Trophoblast cell (in vitro differentiated cells and primary cell): ENCODE data around the gene CCL5.

Experiments used
- DNase-seq, 2 donors: peaks; one replicate each; pipeline ENCODE4 v3.0.0-alpha.2; 2016
- H2AFZ ChIP-seq: 2 replicates; pipeline ENCODE4 v1.6.1; 2013; ENCODE audit warnings: low read length, moderate library complexity, mild to moderate bottlenecking; ENCODE audit not compliant: insufficient read depth, poor library complexity
- H2AK5ac ChIP-seq: 2 replicates; pipeline ENCODE4 v1.6.1; 2013; ENCODE audit warnings: mild to moderate bottlenecking, low read length
- H2BK120ac ChIP-seq: 2 replicates; pipeline ENCODE4 v1.6.1; 2013; ENCODE audit warnings: low read length, mild to moderate bottlenecking, moderate library complexity; ENCODE audit not compliant: insufficient read depth, poor library complexity
- H2BK12ac ChIP-seq: 2 replicates; pipeline ENCODE4 v1.6.1; 2013; ENCODE audit warnings: mild to moderate bottlenecking, low read length, moderate library complexity
- H2BK5ac ChIP-seq: 2 replicates; pipeline ENCODE4 v1.6.1; 2013; ENCODE audit warnings: low read length, low read depth, moderate library complexity, mild to moderate bottlenecking; ENCODE audit not compliant: poor library complexity
- H3K14ac ChIP-seq: 2 replicates; pipeline ENCODE4 v1.6.1; 2013; ENCODE audit warnings: mild to moderate bottlenecking, low read length
- H3K18ac ChIP-seq: 2 replicates; pipeline ENCODE4 v1.6.1; 2013; ENCODE audit warnings: mild to moderate bottlenecking, low read length
- H3K23ac ChIP-seq: 2 replicates; pipeline ENCODE4 v1.6.1; 2013; ENCODE audit warnings: low read length
- H3K27ac ChIP-seq: 2 replicates; pipeline ENCODE4 v1.5.1; 2013; ENCODE audit warnings: low read depth, mild to moderate bottlenecking, inconsistent platforms, low read length, moderate library complexity
- H3K27me3 ChIP-seq: 2 replicates; pipeline ENCODE4 v1.6.1; 2013; ENCODE audit warnings: inconsistent platforms, mild to moderate bottlenecking, low read length, moderate library complexity; ENCODE audit not compliant: insufficient read depth
- H3K36me3 ChIP-seq, 2 experiments: 1 replicate in 1 of 2; 2 replicates in 1 of 2; pipeline ENCODE4 v1.6.1; 2013; ENCODE audit warnings: low read length in 2 of 2, mild to moderate bottlenecking in 2 of 2, moderate library complexity in 1 of 2; ENCODE audit not compliant: insufficient read depth in 2 of 2, control insufficient read depth in 1 of 2
- H3K4ac ChIP-seq: 2 replicates; pipeline ENCODE4 v1.6.1; 2013; ENCODE audit warnings: low read depth, mild to moderate bottlenecking, low read length, moderate library complexity
- H3K4me1 ChIP-seq, 2 experiments: 1 replicate in 1 of 2; 2 replicates in 1 of 2; pipeline ENCODE4 v1.6.1; 2013; ENCODE audit warnings: low read length in 2 of 2, mild to moderate bottlenecking in 2 of 2, moderate library complexity in 1 of 2; ENCODE audit not compliant: insufficient read depth in 2 of 2, control insufficient read depth in 1 of 2
- H3K4me2 ChIP-seq: 2 replicates; pipeline ENCODE4 v1.6.1; 2013; ENCODE audit warnings: inconsistent platforms, mild to moderate bottlenecking, low read length, moderate library complexity
- H3K4me3 ChIP-seq: 2 replicates; pipeline ENCODE4 v1.5.1; 2013; ENCODE audit warnings: mild to moderate bottlenecking, low read depth, low read length, inconsistent platforms
- H3K79me1 ChIP-seq: one replicate; pipeline ENCODE4 v1.6.1; 2013; ENCODE audit warnings: low read length
- H3K79me2 ChIP-seq: 2 replicates; pipeline ENCODE4 v1.6.1; 2013; ENCODE audit warnings: low read length, mild to moderate bottlenecking; ENCODE audit not compliant: control insufficient read depth, insufficient read depth, poor library complexity
- H3K9ac ChIP-seq: 2 replicates; pipeline ENCODE4 v1.6.1; 2013; ENCODE audit warnings: mild to moderate bottlenecking, low read length
- H3K9me3 ChIP-seq: 2 replicates; pipeline ENCODE4 v1.6.1; 2013; ENCODE audit warnings: low read depth, mild to moderate bottlenecking, control low read depth, inconsistent platforms, low read length; ENCODE audit not compliant: insufficient read depth
- H4K12ac ChIP-seq: 2 replicates; pipeline ENCODE4 v1.6.1; 2013; ENCODE audit warnings: low read depth, mild to moderate bottlenecking, low read length, moderate library complexity
- H4K8ac ChIP-seq: 2 replicates; pipeline ENCODE4 v1.6.1; 2013; ENCODE audit warnings: low read depth, mild to moderate bottlenecking, low read length, moderate library complexity
- H4K91ac ChIP-seq: one replicate; pipeline ENCODE4 v1.6.1; 2013; ENCODE audit warnings: low read depth, mild to moderate bottlenecking, low read length, moderate library complexity
- WGBS: extraction: QIAGEN DNeasy Blood & Tissue Kit; methylation state at CpG from one replicate; pipeline ENCODE4 v1.1.7; 2013; ENCODE audit warnings: missing lambda C conversion rate; ENCODE audit not compliant: insufficient read length, insufficient coverage; ENCODE audit errors: extremely low coverage; 5-methylcytosine and 5-hydroxymethylcytosine counted together

The CCL5 gene

GRCh38 chr17:35864853-35865252 is 15.3 kb downstream of the CCL5 start:
- H3K14ac ChIP-seq, result no peak overlapping the region
- no peaks in the 10 kb centered on the region for H3K36me3 ChIP-seq
- no peaks in the 10 kb centered on the region for H3K27me3 ChIP-seq
- WGBS, result no CpG with 5 or more reads among the region's 7 CpGs
- no peak overlapping the region for H4K91ac ChIP-seq
- no peak overlapping the region for H4K12ac ChIP-seq
- no peak overlapping the region for H2BK120ac ChIP-seq
- H2BK12ac ChIP-seq, result no peak overlapping the region
- H4K8ac ChIP-seq, result no peak overlapping the region
- H3K4me3 ChIP-seq, result no peak overlapping the region
- H2AFZ ChIP-seq, result no peak overlapping the region
- no peaks in the 10 kb centered on the region for H3K79me1 ChIP-seq
- H3K4ac ChIP-seq, result no peak overlapping the region
- H3K4me1 ChIP-seq, result peaks cover 3 to 4% of the 10 kb centered on the region in 2 experiments
- no peak overlapping the region for H3K9ac ChIP-seq
- no peaks in the 10 kb centered on the region for H3K79me2 ChIP-seq
- no peak overlapping the region for H3K27ac ChIP-seq
- no peak overlapping the region for H2BK5ac ChIP-seq
- H3K18ac ChIP-seq, result no peak overlapping the region
- H2AK5ac ChIP-seq, result no peak overlapping the region
- H3K9me3 ChIP-seq, result no peaks in the 10 kb centered on the region
- DNase-seq, result no peak
- no peak overlapping the region for H3K23ac ChIP-seq
- H3K4me2 ChIP-seq, result no peak overlapping the region

DNA sequence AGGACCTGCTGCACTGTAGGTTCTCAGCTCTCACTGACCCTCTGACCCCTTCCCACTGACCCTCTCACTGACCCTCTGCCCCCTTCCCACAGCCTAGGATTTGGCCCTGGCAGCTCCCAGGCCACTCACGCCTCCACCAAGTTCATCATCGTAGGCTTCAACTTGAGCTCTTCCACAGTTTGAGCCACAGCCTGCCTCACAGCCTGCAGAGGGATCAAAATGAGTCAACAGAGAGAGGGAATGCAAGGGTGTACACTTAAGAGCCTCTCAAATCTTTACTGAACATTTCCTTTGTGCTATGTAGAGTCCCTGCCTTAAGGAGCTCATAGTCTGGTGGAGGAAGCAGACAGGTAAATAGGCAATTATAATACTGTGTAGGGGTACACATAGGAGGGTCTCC is 23.6 kb downstream of the CCL5 start:
- H3K36me3 ChIP-seq, result peaks cover 0 to 1% of the 10 kb centered on the region in 2 experiments
- H3K27me3 ChIP-seq, result no peaks in the 10 kb centered on the region
- no peaks in the 10 kb centered on the region for H3K79me2 ChIP-seq
- no peak overlapping the region for H3K14ac ChIP-seq
- H2AFZ ChIP-seq, result no peak overlapping the region
- H4K91ac ChIP-seq, result no peak overlapping the region
- no peaks in the 10 kb centered on the region for H3K4me1 ChIP-seq
- DNase-seq, result no peak
- no peak overlapping the region for H3K27ac ChIP-seq
- no peaks in the 10 kb centered on the region for H3K79me1 ChIP-seq
- no peak overlapping the region for H2AK5ac ChIP-seq
- H2BK12ac ChIP-seq, result no peak overlapping the region
- no peak overlapping the region for H3K23ac ChIP-seq
- no CpG with 5 or more reads among the region's 2 CpGs for WGBS
- no peak overlapping the region for H3K9ac ChIP-seq
- H3K4ac ChIP-seq, result no peak overlapping the region
- no peaks in the 10 kb centered on the region for H3K9me3 ChIP-seq
- no peak overlapping the region for H2BK5ac ChIP-seq
- no peak overlapping the region for H4K8ac ChIP-seq
- no peak overlapping the region for H3K4me2 ChIP-seq
- H2BK120ac ChIP-seq, result no peak overlapping the region
- H3K18ac ChIP-seq, result no peak overlapping the region
- no peak overlapping the region for H3K4me3 ChIP-seq
- H4K12ac ChIP-seq, result no peak overlapping the region

GRCh38 chr17:35855965-35856364 is 24.2 kb downstream of the CCL5 start:
- no peak overlapping the region for H3K27ac ChIP-seq
- no peak overlapping the region for H4K91ac ChIP-seq
- no peak overlapping the region for H3K4ac ChIP-seq
- no peak overlapping the region for H3K4me2 ChIP-seq
- H3K4me3 ChIP-seq, result no peak overlapping the region
- H3K79me2 ChIP-seq, result no peaks in the 10 kb centered on the region
- no peak overlapping the region for H2AFZ ChIP-seq
- no peak for DNase-seq
- H3K14ac ChIP-seq, result no peak overlapping the region
- H3K23ac ChIP-seq, result no peak overlapping the region
- no peak overlapping the region for H2AK5ac ChIP-seq
- H2BK120ac ChIP-seq, result no peak overlapping the region
- no peaks in the 10 kb centered on the region for H3K4me1 ChIP-seq
- H3K27me3 ChIP-seq, result no peaks in the 10 kb centered on the region
- H3K9ac ChIP-seq, result no peak overlapping the region
- no peak overlapping the region for H2BK12ac ChIP-seq
- H4K8ac ChIP-seq, result no peak overlapping the region
- peaks cover 0 to 1% of the 10 kb centered on the region in 2 experiments for H3K36me3 ChIP-seq
- no peaks in the 10 kb centered on the region for H3K9me3 ChIP-seq
- H3K79me1 ChIP-seq, result no peaks in the 10 kb centered on the region
- H2BK5ac ChIP-seq, result no peak overlapping the region
- H4K12ac ChIP-seq, result no peak overlapping the region
- H3K18ac ChIP-seq, result no peak overlapping the region
- no CpG with 5 or more reads among the region's 5 CpGs for WGBS

DNA sequence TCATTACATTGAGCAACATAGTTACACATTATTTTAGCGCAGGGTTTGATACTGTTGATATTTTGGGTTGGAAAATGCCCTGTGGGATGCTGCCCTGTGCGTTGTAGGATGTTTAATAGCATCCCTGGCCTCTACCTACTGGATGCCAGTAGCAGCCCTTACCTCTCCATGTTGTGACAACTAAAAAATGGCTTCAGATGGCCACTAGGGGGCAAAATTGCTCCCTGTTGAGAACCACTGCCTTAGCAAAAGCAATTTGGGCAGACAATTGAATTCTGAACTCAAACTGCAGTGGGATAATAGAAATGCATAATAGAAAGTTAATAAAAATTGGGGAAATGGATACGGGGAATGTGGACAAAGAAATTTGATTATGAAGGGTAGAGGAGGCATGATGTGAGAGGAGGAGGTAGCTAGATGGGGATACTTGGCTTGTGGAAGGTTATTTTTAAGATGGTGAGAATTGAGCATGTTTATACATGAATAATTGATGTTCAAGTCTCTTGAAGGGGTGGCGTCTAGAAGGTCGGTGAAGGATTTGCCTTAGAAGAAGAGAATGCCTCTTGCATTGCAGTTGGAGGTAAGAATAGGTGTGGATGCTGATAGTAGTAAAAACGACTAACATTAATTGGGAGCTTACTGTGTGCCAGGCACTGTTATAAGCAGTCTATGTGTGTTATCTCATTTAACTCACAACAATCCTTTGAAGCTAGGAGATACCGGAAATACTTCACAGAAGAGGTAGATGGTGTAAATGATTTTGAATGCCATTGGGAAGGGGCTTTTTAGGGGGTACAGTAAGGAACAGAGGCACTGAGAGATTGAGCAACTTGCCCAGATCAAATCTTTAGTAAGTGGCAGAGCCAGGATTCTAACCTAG is 30.5 kb downstream of the CCL5 start:
- Histone ChIP-seq H4K91ac (no peak overlapping the region), H3K27me3 (no peaks in the 10 kb centered on the region), H3K79me2 (no peaks in the 10 kb centered on the region), H2AK5ac (no peak overlapping the region), H3K14ac (no peak overlapping the region), H2BK5ac (no peak overlapping the region), H3K27ac (no peak overlapping the region), H3K4ac (no peak overlapping the region), H3K9ac (no peak overlapping the region), H3K36me3 (peaks cover 5 to 14% of the 10 kb centered on the region in 2 experiments), H2AFZ (no peak overlapping the region), H3K79me1 (no peaks in the 10 kb centered on the region), H3K18ac (no peak overlapping the region), H4K12ac (no peak overlapping the region), H3K9me3 (no peaks in the 10 kb centered on the region), H2BK120ac (no peak overlapping the region), H3K23ac (no peak overlapping the region), H2BK12ac (no peak overlapping the region), H3K4me3 (no peak overlapping the region), H3K4me2 (no peak overlapping the region), H4K8ac (no peak overlapping the region), H3K4me1 (no peaks in the 10 kb centered on the region)
- WGBS, result 100% methylated on average over 1 of the region's 7 CpGs
- peak; percentile 48 to 86 for DNase-seq
